ENCODE measurements around the gene NFIA. TPM values are rescaled to one million over a fixed set of nuclear protein-coding genes. Genes with fewer than 3 reads are reported as not detected.

Gene NFIA
- total and polyA plus RNA-seq, 2 of the 13 experiments (the other 11 are each of a cell fraction or from before 2014, with no cell fraction given): 14.7 to 28.5 TPM

- TF ChIP-seq ZBTB37 (CRISPR knock-in tag; IDR thresholded peaks at IDR 0.05) (no peak), ZZZ3 (CRISPR knock-in tag; IDR thresholded peaks at IDR 0.05; ENCODE audit: borderline replicate concordance) (no peak), ZNF503 (CRISPR knock-in tag; IDR thresholded peaks at IDR 0.05) (no peak), PITX1 (CRISPR knock-in tag; IDR thresholded peaks at IDR 0.05) (no peak), ZNF713 (CRISPR knock-in tag; IDR thresholded peaks at IDR 0.05) (no peak), PTBP1 (IDR thresholded peaks at IDR 0.05; ENCODE audit: low read depth, low read length, poor library complexity, severe bottlenecking) (no peak), ZNF572 (CRISPR knock-in tag; IDR thresholded peaks at IDR 0.05) (no peak), ZNF18 (CRISPR knock-in tag; IDR thresholded peaks at IDR 0.05; ENCODE audit: insufficient replicate concordance) (no peak), ZNF205 (CRISPR knock-in tag; IDR thresholded peaks at IDR 0.05) (no peak), TCF7L2 (IDR thresholded peaks at IDR 0.05; ENCODE audit: low read depth, low read length) (no peak), HCFC1 (IDR thresholded peaks at IDR 0.05; ENCODE audit: low read depth, low read length) (no peak), ZNF292 (CRISPR knock-in tag; IDR thresholded peaks at IDR 0.05; ENCODE audit: borderline replicate concordance, low read depth) (no peak), SNAPC4 (CRISPR knock-in tag; IDR thresholded peaks at IDR 0.05) (no peak)
- TF ChIP-seq, protein P1, sequence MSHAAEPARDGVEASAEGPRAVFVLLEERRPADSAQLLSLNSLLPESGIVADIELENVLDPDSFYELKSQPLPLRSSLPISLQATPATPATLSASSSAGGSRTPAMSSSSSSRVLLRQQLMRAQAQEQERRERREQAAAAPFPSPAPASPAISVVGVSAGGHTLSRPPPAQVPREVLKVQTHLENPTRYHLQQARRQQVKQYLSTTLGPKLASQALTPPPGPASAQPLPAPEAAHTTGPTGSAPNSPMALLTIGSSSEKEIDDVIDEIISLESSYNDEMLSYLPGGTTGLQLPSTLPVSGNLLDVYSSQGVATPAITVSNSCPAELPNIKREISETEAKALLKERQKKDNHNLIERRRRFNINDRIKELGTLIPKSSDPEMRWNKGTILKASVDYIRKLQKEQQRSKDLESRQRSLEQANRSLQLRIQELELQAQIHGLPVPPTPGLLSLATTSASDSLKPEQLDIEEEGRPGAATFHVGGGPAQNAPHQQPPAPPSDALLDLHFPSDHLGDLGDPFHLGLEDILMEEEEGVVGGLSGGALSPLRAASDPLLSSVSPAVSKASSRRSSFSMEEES (CRISPR knock-in tag; IDR thresholded peaks at IDR 0.05): no peak
These were observed 28.4 kb upstream of the NFIA start (continued) for GRCh38 chr1:61053712-61054600.
